Fibroblast of the aortic adventitia (primary cell): ENCODE measurements around the gene WDR31. TPM values are rescaled to one million over a fixed set of nuclear protein-coding genes. Genes with fewer than 3 reads are reported as not detected.
"Not testable (repeated sequence)": the region's sequence is repeated elsewhere in the genome, so short reads cannot be mapped to it uniquely, and the experiment has no call there.

Experiments
- DNase-seq: peaks from one replicate; pipeline ENCODE4 v3.0.0-alpha.2; 2010; ENCODE audit warnings: low read depth
- H3K4me3 ChIP-seq: 2 replicates; pipeline ENCODE4 v1.5.1; 2011; ENCODE audit warnings: low read depth, mild to moderate bottlenecking, control low read depth, low read length, moderate library complexity
- CTCF ChIP-seq: IDR thresholded peaks from 2 replicates; pipeline ENCODE4 v1.5.1; 2011; ENCODE audit warnings: mild to moderate bottlenecking, low read length, control low read depth, inconsistent platforms; ENCODE audit not compliant: insufficient read depth
- total RNA-seq: library from RNA; depleted of rRNA; stranded (reverse); fragments of >200 nt; gene quantifications from 2 replicates; pipeline ENCODE4 v1.2.3, GENCODE V29; 2012; ENCODE audit warnings: low replicate concordance

The WDR31 gene
- total RNA-seq, 1 donor = 2.4 TPM

- no peak for TF ChIP-seq CTCF
- no peak overlapping the region for H3K4me3 ChIP-seq
- no peak for DNase-seq
Measured at GRCh38 chr9:113372059-113372458, 32.0 kb upstream of the WDR31 start.

GRCh38 chr9:113370806-113371325 is 30.8 kb upstream of the WDR31 start:
- TF ChIP-seq CTCF = no peak
- DNase-seq = no peak

DNA sequence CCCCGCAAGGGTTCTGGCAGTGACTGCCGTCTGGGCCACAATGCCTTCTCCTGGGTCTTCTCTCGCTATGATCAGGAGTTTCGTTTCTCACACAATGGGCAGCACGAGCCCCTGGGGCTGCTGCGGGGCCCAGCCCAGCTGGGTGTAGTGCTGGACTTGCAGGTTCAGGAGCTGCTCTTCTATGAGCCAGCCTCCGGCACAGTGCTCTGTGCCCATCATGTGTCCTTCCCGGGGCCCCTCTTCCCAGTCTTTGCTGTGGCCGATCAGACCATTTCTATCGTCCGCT is 29.7 kb upstream of the WDR31 start:
- no peak overlapping the region for H3K4me3 ChIP-seq
- TF ChIP-seq CTCF = no peak
- no peak for DNase-seq

More at GRCh38 chr9:113370806-113371325, 30.8 kb upstream of the WDR31 start:
- no peak overlapping the region for H3K4me3 ChIP-seq

- DNase-seq = no peak
- no peak for TF ChIP-seq CTCF
- no peak overlapping the region for H3K4me3 ChIP-seq
Measured at GRCh38 chr9:113368982-113369854, 29.1 kb upstream of the WDR31 start.

DNA sequence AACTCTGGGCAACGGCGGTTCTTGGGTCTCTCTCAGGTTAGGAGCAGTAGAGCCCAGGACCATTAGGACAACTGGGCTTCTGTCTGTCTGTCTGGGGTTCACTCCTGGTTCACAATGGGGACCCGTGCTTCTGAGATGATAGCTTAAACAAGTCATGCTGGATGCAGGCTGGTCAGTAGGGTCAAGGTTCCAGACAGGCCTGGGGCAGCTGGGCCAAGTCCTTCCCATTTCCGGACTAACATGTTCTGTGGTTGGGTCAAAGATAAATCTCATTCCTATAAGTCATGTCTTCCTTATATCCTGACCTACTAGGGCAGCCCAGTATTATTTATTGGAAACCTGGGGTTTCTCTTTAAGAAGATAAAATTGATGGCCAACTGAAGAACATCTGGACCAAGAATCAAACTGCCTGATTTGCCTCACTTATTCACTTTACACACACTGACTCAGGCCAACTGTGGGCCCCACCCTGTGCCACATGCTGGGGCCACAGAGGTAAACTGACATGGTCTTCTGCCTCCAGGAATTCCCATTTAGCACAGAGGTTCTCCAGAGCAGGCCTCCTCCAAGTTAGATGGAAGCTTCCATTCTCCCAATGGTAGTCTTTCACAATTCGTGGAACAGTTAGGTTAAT is 28.4 kb upstream of the WDR31 start:
- no peak for TF ChIP-seq CTCF
- H3K4me3 ChIP-seq = no peak overlapping the region
- DNase-seq = no peak

DNA sequence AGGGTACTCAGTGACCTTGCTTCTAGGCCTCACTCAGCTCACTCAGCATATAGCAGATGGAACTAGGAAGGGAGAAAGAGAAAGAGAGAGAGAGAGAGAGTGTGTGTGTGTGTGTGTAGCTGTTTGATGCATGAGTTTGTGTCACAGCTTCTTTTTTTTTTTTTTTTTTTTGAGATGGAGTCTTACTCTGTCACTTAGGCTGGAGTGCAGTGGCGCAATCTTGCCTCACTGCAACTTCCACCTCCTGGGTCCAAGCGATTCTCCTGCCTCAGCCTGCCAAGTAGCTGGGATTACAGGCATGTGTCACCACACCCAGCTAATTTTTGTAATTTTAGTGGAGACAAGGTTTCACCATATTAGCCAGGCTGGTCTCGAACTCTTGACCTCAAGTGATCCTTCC is 25.6 kb upstream of the WDR31 start:
- H3K4me3 ChIP-seq, DNase-seq: not testable (repeated sequence)

DNA sequence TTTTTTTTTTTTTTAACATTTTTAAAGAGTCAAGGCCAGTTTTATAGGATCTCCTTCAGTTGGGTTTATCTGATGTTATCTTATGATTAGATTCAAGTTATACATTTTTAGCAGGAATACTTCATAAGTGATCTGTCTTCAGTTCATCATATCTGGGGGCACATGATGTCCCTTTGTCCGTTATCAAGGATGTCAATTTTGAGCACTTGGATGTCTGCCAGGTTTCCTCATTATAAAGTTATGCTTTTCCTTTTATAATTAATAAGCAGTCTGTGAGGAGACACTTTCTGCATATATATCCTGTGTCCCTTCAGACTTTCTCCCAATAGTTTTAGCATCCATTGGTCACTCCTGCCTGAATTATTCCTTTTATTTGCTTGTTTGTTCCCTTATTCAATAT is 24.9 kb upstream of the WDR31 start:
- DNase-seq = no peak
- no peak overlapping the region for H3K4me3 ChIP-seq
- TF ChIP-seq CTCF = no peak
